ENCODE measurements around the gene CADPS2. TPM values are rescaled to one million over a fixed set of nuclear protein-coding genes. Genes with fewer than 3 reads are reported as not detected.

CADPS2 gene
- polyA plus RNA-seq, 1 donor (not counting 4 experiments of a cell fraction or from before 2014, with no cell fraction given): 0.35 TPM

- FAIRE-seq (no peak), DNase-seq (ENCODE audit: low read depth, low spot score) (no peak)
- H3K4me3 ChIP-seq (ENCODE audit: control insufficient read depth in 2 of 3, extremely low read depth in 1 of 3, insufficient read depth in 2 of 3, low read depth in 1 of 3, low read length in 3 of 3): no peak overlapping the region
- no peaks in the 10 kb centered on the region for H3K9me1 ChIP-seq (ENCODE audit: control insufficient read depth, extremely low read depth, insufficient read depth, low read length)
- no peaks in the 10 kb centered on the region for H3K27me3 ChIP-seq (ENCODE audit: control insufficient read depth, extremely low read depth, insufficient read depth, low read length)
- H3K9ac ChIP-seq (ENCODE audit: control insufficient read depth, extremely low read depth, insufficient read depth, low read length): no peak overlapping the region
- no peak overlapping the region for H2AFZ ChIP-seq (ENCODE audit: control insufficient read depth, low read length)
- dilution Hi-C loops (cut with MboI; ENCODE audit: extremely low pct_ligation_motif_present, low sequenced_read_pairs): no loop called here
- no peaks in the 10 kb centered on the region for H3K9me3 ChIP-seq (ENCODE audit: control insufficient read depth, low read depth, low read length)
- TF ChIP-seq CTCF (optimal IDR thresholded peaks at IDR 0.05 in 1 of 3, IDR thresholded peaks at IDR 0.05 in 1 of 3, conservative IDR thresholded peaks at IDR 0.05 in 1 of 3; ENCODE audit: extremely low read depth in 1 of 3, insufficient read depth in 2 of 3, low read length in 3 of 3) (no peak), EZH2 (IDR thresholded peaks at IDR 0.05; ENCODE audit: low read length) (no peak)
- H3K27ac ChIP-seq (ENCODE audit: control insufficient read depth, insufficient read depth, low read length): no peak overlapping the region
- no peaks in the 10 kb centered on the region for H3K4me1 ChIP-seq (ENCODE audit: control insufficient read depth, extremely low read depth, insufficient read depth, low read length)
- H3K36me3 ChIP-seq (ENCODE audit: control insufficient read depth in 2 of 2, extremely low read depth in 1 of 2, insufficient read depth in 2 of 2, low read length in 2 of 2): no peaks in the 10 kb centered on the region
- H3K4me2 ChIP-seq (ENCODE audit: control insufficient read depth, extremely low read depth, insufficient read depth, low read depth, low read length): no peak overlapping the region
- no peaks in the 10 kb centered on the region for H4K20me1 ChIP-seq (ENCODE audit: control insufficient read depth, extremely low read depth, insufficient read depth, low read length)
- H3K79me2 ChIP-seq (ENCODE audit: control insufficient read depth, insufficient read depth, low read length): no peaks in the 10 kb centered on the region
Measured at GRCh38 chr7:122549578-122549977, 336.7 kb downstream of the CADPS2 start.

- Histone ChIP-seq H3K27ac (ENCODE audit: control insufficient read depth, insufficient read depth, low read length) (no peak overlapping the region), H3K4me2 (ENCODE audit: control insufficient read depth, extremely low read depth, insufficient read depth, low read depth, low read length) (no peak overlapping the region), H3K9me1 (ENCODE audit: control insufficient read depth, extremely low read depth, insufficient read depth, low read length) (no peaks in the 10 kb centered on the region), H3K9ac (ENCODE audit: control insufficient read depth, extremely low read depth, insufficient read depth, low read length) (no peak overlapping the region), H2AFZ (ENCODE audit: control insufficient read depth, low read length) (no peak overlapping the region), H4K20me1 (ENCODE audit: control insufficient read depth, extremely low read depth, insufficient read depth, low read length) (no peaks in the 10 kb centered on the region), H3K79me2 (ENCODE audit: control insufficient read depth, insufficient read depth, low read length) (no peaks in the 10 kb centered on the region), H3K9me3 (ENCODE audit: control insufficient read depth, low read depth, low read length) (no peaks in the 10 kb centered on the region), H3K4me3 (ENCODE audit: control insufficient read depth in 2 of 3, extremely low read depth in 1 of 3, insufficient read depth in 2 of 3, low read depth in 1 of 3, low read length in 3 of 3) (no peak overlapping the region), H3K36me3 (ENCODE audit: control insufficient read depth in 2 of 2, extremely low read depth in 1 of 2, insufficient read depth in 2 of 2, low read length in 2 of 2) (no peaks in the 10 kb centered on the region), H3K4me1 (ENCODE audit: control insufficient read depth, extremely low read depth, insufficient read depth, low read length) (no peaks in the 10 kb centered on the region), H3K27me3 (ENCODE audit: control insufficient read depth, extremely low read depth, insufficient read depth, low read length) (no peaks in the 10 kb centered on the region)
- dilution Hi-C loops (cut with MboI; ENCODE audit: extremely low pct_ligation_motif_present, low sequenced_read_pairs): no loop called here
- TF ChIP-seq CTCF (optimal IDR thresholded peaks at IDR 0.05 in 1 of 3, IDR thresholded peaks at IDR 0.05 in 1 of 3, conservative IDR thresholded peaks at IDR 0.05 in 1 of 3; ENCODE audit: extremely low read depth in 1 of 3, insufficient read depth in 2 of 3, low read length in 3 of 3) (no peak), EZH2 (IDR thresholded peaks at IDR 0.05; ENCODE audit: low read length) (no peak)
- no peak for DNase-seq (ENCODE audit: low read depth, low spot score)
- no peak for FAIRE-seq
Measured at GRCh38 chr7:122546496-122546895, 339.8 kb downstream of the CADPS2 start.

All from keratinocyte (primary cell).